ENCODE results near the gene HDAC4. TPM values are rescaled to one million over a fixed set of nuclear protein-coding genes. Genes with fewer than 3 reads are reported as not detected.

HDAC4 gene
- total and polyA plus RNA-seq, 9 of the 15 experiments (the other 6 are each of a cell fraction or from before 2014, with no cell fraction given), result 0.11 to 20.2 (median 4.0) TPM

- TF ChIP-seq RBBP5 (IDR thresholded peaks at IDR 0.05; ENCODE audit: borderline replicate concordance, insufficient read depth, low read length, poor library complexity, severe bottlenecking), result no peak
- no peak for TF ChIP-seq NCOA1 (IDR thresholded peaks at IDR 0.05; ENCODE audit: low read depth)
- no peak for TF ChIP-seq MCM7 (IDR thresholded peaks at IDR 0.05)
- no peak for TF ChIP-seq NR2C1 (IDR thresholded peaks at IDR 0.05)
- no peak for TF ChIP-seq NR2C1 (tag; IDR thresholded peaks at IDR 0.05)
- TF ChIP-seq EZH2 (IDR thresholded peaks at IDR 0.05; ENCODE audit: borderline replicate concordance, low read depth, low read length), result no peak
- TF ChIP-seq CBX3 (IDR thresholded peaks at IDR 0.05; ENCODE audit: borderline replicate concordance in 1 of 2, low read length in 2 of 2), result no peak
- no peak for ATAC-seq
- H3K4me3 ChIP-seq, result no peak overlapping the region
- ChIA-PET POLR2A (no interaction called here), CTCF (ENCODE audit: low intra/inter-chr PET ratio) (no interaction called here)
- H3K27me3 ChIP-seq (ENCODE audit: control insufficient read depth in 2 of 2, insufficient read depth in 2 of 2, low read length in 2 of 2), result no peaks in the 10 kb centered on the region
- H2AFZ ChIP-seq (ENCODE audit: low read depth, low read length), result no peak overlapping the region
- H4K20me1 ChIP-seq (replicated peaks; ENCODE audit: control insufficient read depth, insufficient read depth, low read length), result no peaks in the 10 kb centered on the region
- in situ Hi-C loops (cut with MboI) (no loop called here), intact Hi-C loops (cut with micrococcal nuclease) (no loop called here)
- FAIRE-seq, result no peak
- DNase-seq (ENCODE audit: extremely low read depth in 1 of 4, low spot score in 3 of 4), result no peak
- H3K9me1 ChIP-seq (ENCODE audit: control insufficient read depth, insufficient read depth, low read length), result no peaks in the 10 kb centered on the region
- WGBS (ENCODE audit: insufficient coverage, low coverage, missing lambda C conversion rate), result 93% methylated on average over 14 of the region's 23 CpGs
- H3K79me2 ChIP-seq (ENCODE audit: control insufficient read depth, insufficient read depth, low read length), result no peaks in the 10 kb centered on the region
- no peak overlapping the region for H3K9ac ChIP-seq (ENCODE audit: insufficient read depth in 1 of 2, low read depth in 2 of 2, low read length in 2 of 2)
- H3K4me1 ChIP-seq (replicated peaks in 1 of 2; ENCODE audit: control insufficient read depth in 2 of 2, insufficient read depth in 2 of 2, low read length in 2 of 2), result peaks cover 0 to 11% of the 10 kb centered on the region in 2 experiments; a peak in 2 of 5 replicates
- no TSS peak for BruUV-seq (replicated peaks)
- H3K9me3 ChIP-seq (replicated peaks; ENCODE audit: control insufficient read depth, insufficient read depth, low read depth, low read length), result no peaks in the 10 kb centered on the region
- H3K4me2 ChIP-seq (ENCODE audit: insufficient read depth, low read length), result no peak overlapping the region
- H3K27ac ChIP-seq (ENCODE audit: extremely low read depth, low read depth, low read length), result no peak overlapping the region
- no peaks in the 10 kb centered on the region for H3K36me3 ChIP-seq (ENCODE audit: control insufficient read depth, insufficient read depth, low read length)
These were observed 238.5 kb downstream of the HDAC4 start for GRCh38 chr2:239162141-239162821.
